HG03575 (cell line): ENCODE measurements around the gene DNASE1L1.

Source experiments
- ATAC-seq: cut with Tn5 transposase; IDR thresholded peaks from one replicate; pipeline ENCODE4 v1.9.1; 2021; ENCODE audit not compliant: unreplicated experiment, insufficient number of reproducible peaks, low FRiP score; ENCODE audit errors: extremely low read depth

The DNASE1L1 gene

GRCh38 chrX:154437971-154438893 lies 29.2 kb upstream of the DNASE1L1 start:
- no peak for ATAC-seq

GRCh38 chrX:154436983-154437752 lies 28.1 kb upstream of the DNASE1L1 start, which contains the start of gene GDI1:
Gene GDI1, plus strand, starts transcription at chrX:154437154. Its CDS starts 101 bp downstream, at chrX:154437255.
- ATAC-seq, result no peak

- no peak for ATAC-seq
Observed at GRCh38 chrX:154436374-154436982, 27.4 kb upstream of the DNASE1L1 start.

- ATAC-seq, result no peak
Observed at GRCh38 chrX:154435171-154435733, 26.2 kb upstream of the DNASE1L1 start.

- no peak for ATAC-seq
Observed at GRCh38 chrX:154434394-154435168, 25.5 kb upstream of the DNASE1L1 start.

- ATAC-seq, result no peak
Observed at GRCh38 chrX:154433605-154434004, 24.6 kb upstream of the DNASE1L1 start.

GRCh38 chrX:154432210-154432609 lies 23.2 kb upstream of the DNASE1L1 start:
- no peak for ATAC-seq

GRCh38 chrX:154431341-154431740 lies 22.3 kb upstream of the DNASE1L1 start:
- ATAC-seq, result no peak

- no peak for ATAC-seq
Observed at GRCh38 chrX:154430916-154431315, 21.9 kb upstream of the DNASE1L1 start.

- ATAC-seq, result no peak
Observed at GRCh38 chrX:154430479-154430878, 21.4 kb upstream of the DNASE1L1 start.

GRCh38 chrX:154429711-154430110 lies 20.7 kb upstream of the DNASE1L1 start:
- ATAC-seq, result no peak

- peak; percentile 58 for ATAC-seq
Observed at GRCh38 chrX:154428176-154429171, 19.4 kb upstream of the DNASE1L1 start, which contains the start of gene ATP6AP1. Gene ATP6AP1, plus strand, starts transcription at chrX:154428677. Its CDS starts 16 bp downstream, at chrX:154428693.

GRCh38 chrX:154426916-154427770 lies 18.1 kb upstream of the DNASE1L1 start:
- ATAC-seq, result no peak

- ATAC-seq, result no peak
Observed at GRCh38 chrX:154420402-154420756, 11.3 kb upstream of the DNASE1L1 start.

GRCh38 chrX:154419688-154420401 lies 10.8 kb upstream of the DNASE1L1 start:
- no peak for ATAC-seq

GRCh38 chrX:154419189-154419588 lies 10.1 kb upstream of the DNASE1L1 start:
- no peak for ATAC-seq
